Panc1 (cell line): ENCODE results near the gene IFNA13. TPM values are rescaled to one million over a fixed set of nuclear protein-coding genes. Genes with fewer than 3 reads are reported as not detected.

ENCODE experiments used
- ATAC-seq: fragments of 200-7000 bp; cut with Tn5 transposase; 2 replicates; pipeline ENCODE4 v1.9.1; 2020; ENCODE audit warnings: mild to moderate bottlenecking, moderate library complexity
- BruUV-seq: library from RNA; stranded (reverse); fragments of 400-500 nt; replicated peaks from 2 replicates; lab custom pipeline; 2021; lab: Mats Ljungman, UMichigan
- CTCF ChIA-PET: fragments of 300-600 bp; sonication (Branson Sonifier 250); formaldehyde crosslinking; loops from one replicate; lab custom pipeline; 2022; ENCODE audit warnings: antibody characterized with exemption; lab: Charles Lee
- POLR2A ChIA-PET: fragments of 300-600 bp; sonication (Branson Sonifier 250); formaldehyde crosslinking; loops from one replicate; lab custom pipeline; 2022; ENCODE audit warnings: antibody characterized with exemption; lab: Charles Lee
- DNase-seq: peaks from one replicate; pipeline ENCODE4 v3.0.0-alpha.2; 2010; ENCODE audit warnings: low read depth, low spot score
- H3K27ac ChIP-seq: 2 replicates; pipeline ENCODE4 v1.5.1; 2011; ENCODE audit warnings: mild to moderate bottlenecking, low read length, inconsistent platforms
- H3K27me3 ChIP-seq: fragments of 200-500 bp; sonication (Bioruptor generic); 2 replicates; pipeline ENCODE4 v1.6.0; 2014; ENCODE audit warnings: low read length, inconsistent platforms; ENCODE audit not compliant: control insufficient read depth, insufficient read depth
- H3K36me3 ChIP-seq: fragments of 200-500 bp; sonication (Bioruptor generic); 2 replicates; pipeline ENCODE4 v1.5.1; 2014; ENCODE audit warnings: inconsistent platforms, mild to moderate bottlenecking, low read length, moderate library complexity; ENCODE audit not compliant: control insufficient read depth, insufficient read depth
- H3K4me1 ChIP-seq: 2 replicates; pipeline ENCODE4 v1.5.1; 2011; ENCODE audit warnings: inconsistent platforms, mild to moderate bottlenecking, low read length, moderate library complexity; ENCODE audit not compliant: control insufficient read depth, insufficient read depth
- H3K4me3 ChIP-seq, 2 experiments: 2 replicates each; pipeline ENCODE4 v1.5.1; 2011 to 2012; ENCODE audit warnings: low read depth in 2 of 2, low read length in 2 of 2, mild to moderate bottlenecking in 2 of 2, inconsistent platforms in 1 of 2, moderate library complexity in 1 of 2
- H3K9me3 ChIP-seq: fragments of 200-500 bp; sonication (Bioruptor generic); 2 replicates; pipeline ENCODE4 v1.5.1; 2014; ENCODE audit warnings: low read depth, mild to moderate bottlenecking, inconsistent platforms, low read length, moderate library complexity; ENCODE audit not compliant: control insufficient read depth, insufficient read depth
- CTCF ChIP-seq: fragments of 450-650 bp; IDR thresholded peaks from 2 replicates; pipeline ENCODE4 v1.5.1; 2017; ENCODE audit warnings: mild to moderate bottlenecking
- POLR2AphosphoS5 ChIP-seq: IDR thresholded peaks from 2 replicates; pipeline ENCODE4 v1.6.1; 2012; ENCODE audit warnings: mild to moderate bottlenecking, low read depth, low read length, moderate library complexity
- REST ChIP-seq, 2 experiments: IDR thresholded peaks; 2 replicates each; pipeline ENCODE4 v1.6.1; 2011 to 2012; ENCODE audit warnings: low read depth in 2 of 2, control low read depth in 1 of 2, low read length in 1 of 2, mild to moderate bottlenecking in 1 of 2, moderate library complexity in 1 of 2; ENCODE audit not compliant: insufficient read depth in 1 of 2
- SIN3A ChIP-seq: IDR thresholded peaks from 2 replicates; pipeline ENCODE4 v1.6.1; 2012; ENCODE audit warnings: low read depth, mild to moderate bottlenecking, low read length, moderate library complexity, borderline replicate concordance; ENCODE audit not compliant: insufficient read depth
- TCF7L2 ChIP-seq: IDR thresholded peaks from 2 replicates; pipeline ENCODE4 v1.6.1; 2011; ENCODE audit warnings: mild to moderate bottlenecking, low read depth, low read length, inconsistent platforms
- in situ Hi-C: cut with HindIII; loops from 2 replicates; pipeline ENCODE4 v1.10.0; 2016; ENCODE audit warnings: low sequenced_read_pairs, low pct_unique_long_range_greater_than_20kb
- intact Hi-C: fragments of 100-400 bp; cut with micrococcal nuclease; formaldehyde crosslinking; loops from one replicate; pipeline ENCODE4 v1.10.0; 2022; ENCODE audit not compliant: unreplicated experiment
- total RNA-seq: library from RNA; stranded (reverse); gene quantifications from one replicate; pipeline ENCODE4 v1.2.1, GENCODE V29; 2021; ENCODE audit not compliant: unreplicated experiment

The IFNA13 gene
- total RNA-seq, 1 experiment from 2014 or later: not detected

- in situ Hi-C loops: no loop called here
- H3K27me3 ChIP-seq: no peaks in the 10 kb centered on the region
Observed at GRCh38 chr9:21350787-21351186, 17.1 kb downstream of the IFNA13 start, which contains the start of gene IFNA6. TSS of gene IFNA6 (minus strand) at chr9:21350887. CDS start at chr9:21350887, 0 bp downstream.

GRCh38 chr9:21348430-21348970, 19.4 kb downstream of the IFNA13 start:
- intact Hi-C loops: no loop called here
- H3K4me3 ChIP-seq: no peak overlapping the region
- H3K27me3 ChIP-seq: no peaks in the 10 kb centered on the region
- no peak overlapping the region for H3K27ac ChIP-seq
- ATAC-seq: no peak
- BruUV-seq: no TSS peak
- H3K36me3 ChIP-seq: no peaks in the 10 kb centered on the region
- POLR2A ChIA-PET: no interaction called here
- H3K4me1 ChIP-seq: no peaks in the 10 kb centered on the region
- in situ Hi-C loops: no loop called here
- H3K9me3 ChIP-seq: no peaks in the 10 kb centered on the region
- CTCF ChIA-PET: no interaction called here
- TF ChIP-seq CTCF (no peak), TCF7L2 (no peak), REST (IDR thresholded peaks at IDR 0.05; ENCODE audit: insufficient read depth in 1 of 2, low read depth in 2 of 2, low read length in 1 of 2) (no peak), POLR2AphosphoS5 (no peak), SIN3A (no peak)
- no peak for DNase-seq

More at GRCh38 chr9:21350787-21351186, 17.1 kb downstream of the IFNA13 start, which contains the start of gene IFNA6:
- H3K27ac ChIP-seq: no peak within 1 kb of the TSS
- TF ChIP-seq REST (IDR thresholded peaks at IDR 0.05; ENCODE audit: insufficient read depth in 1 of 2, low read depth in 2 of 2, low read length in 1 of 2) (no peak), SIN3A (no peak), TCF7L2 (no peak), CTCF (no peak), POLR2AphosphoS5 (no peak)
- ChIA-PET POLR2A (no interaction called here), CTCF (no interaction called here)
- H3K36me3 ChIP-seq: no peaks in the 10 kb centered on the region
- H3K4me3 ChIP-seq: no peak within 1 kb of the TSS
- ATAC-seq: no peak
- no TSS peak for BruUV-seq
- DNase-seq: no peak
- no peaks in the 10 kb centered on the region for H3K4me1 ChIP-seq
- H3K9me3 ChIP-seq: no peaks in the 10 kb centered on the region
- intact Hi-C loops: no loop called here
